OCI-LY7 (cell line): ENCODE measurements around the gene NES. TPM values are rescaled to one million over a fixed set of nuclear protein-coding genes. Genes with fewer than 3 reads are reported as not detected.

ENCODE experiments used
- BruUV-seq: library from RNA; stranded (reverse); fragments of 400-500 nt; replicated peaks from 2 replicates; lab custom pipeline; 2021; lab: Mats Ljungman, UMichigan
- CTCF ChIA-PET: fragments of 300-600 bp; sonication (Branson Sonifier 250); formaldehyde crosslinking; loops from one replicate; lab custom pipeline; 2022; ENCODE audit warnings: antibody characterized with exemption; ENCODE audit not compliant: unreplicated experiment; lab: Charles Lee
- POLR2A ChIA-PET: fragments of 300-600 bp; sonication (Branson Sonifier 250); formaldehyde crosslinking; loops from one replicate; lab custom pipeline; 2022; ENCODE audit warnings: antibody characterized with exemption; lab: Charles Lee
- DNase-seq: peaks from one replicate; pipeline ENCODE4 v3.0.0-alpha.2; 2015; ENCODE audit warnings: low spot score
- H2AFZ ChIP-seq: fragments of 200-600 bp; sonication (generic), shearing (Covaris generic); 2 replicates; pipeline ENCODE4 v1.6.1; 2014; ENCODE audit warnings: mild to moderate bottlenecking, antibody characterized with exemption, low read length, moderate library complexity
- H3K27ac ChIP-seq: fragments of 200-600 bp; sonication (generic); 2 replicates; pipeline ENCODE4 v1.5.1; 2014; ENCODE audit warnings: mixed run types, low read depth, mild to moderate bottlenecking, moderate library complexity, low read length, inconsistent platforms; ENCODE audit not compliant: poor library complexity, severe bottlenecking
- H3K36me3 ChIP-seq: fragments of 200-600 bp; sonication (generic); 2 replicates; pipeline ENCODE4 v1.6.1; 2014; ENCODE audit warnings: mild to moderate bottlenecking, antibody characterized with exemption, low read length, moderate library complexity, mixed read lengths; ENCODE audit not compliant: insufficient read depth
- H3K4me1 ChIP-seq: fragments of 200-600 bp; sonication (generic); 2 replicates; pipeline ENCODE4 v1.5.1; 2014; ENCODE audit warnings: mild to moderate bottlenecking, low read length; ENCODE audit not compliant: insufficient read depth, poor library complexity, severe bottlenecking
- H3K4me2 ChIP-seq: fragments of 200-600 bp; sonication (generic); 2 replicates; pipeline ENCODE4 v1.6.1; 2014; ENCODE audit warnings: mild to moderate bottlenecking, low read length
- H3K4me3 ChIP-seq: fragments of 200-600 bp; sonication (generic); 2 replicates; pipeline ENCODE4 v1.5.1; 2014; ENCODE audit warnings: mild to moderate bottlenecking, low read depth, low read length; ENCODE audit not compliant: poor library complexity, severe bottlenecking
- H3K79me2 ChIP-seq: fragments of 200-600 bp; sonication (generic); 2 replicates; pipeline ENCODE4 v1.6.1; 2016; ENCODE audit warnings: low read depth, mild to moderate bottlenecking, low read length, moderate library complexity, mixed read lengths; ENCODE audit not compliant: insufficient read depth
- H3K9me2 ChIP-seq: fragments of 200-600 bp; sonication (generic); 2 replicates; pipeline ENCODE4 v1.6.1; 2016; ENCODE audit warnings: mild to moderate bottlenecking, low read length, mixed read lengths; ENCODE audit not compliant: insufficient read depth
- H3K9me3 ChIP-seq: fragments of 200-600 bp; sonication (generic); 2 replicates; pipeline ENCODE4 v1.6.1; 2014; ENCODE audit warnings: mild to moderate bottlenecking, mixed run types, low read length, mixed read lengths
- H4K20me1 ChIP-seq: fragments of 200-600 bp; sonication (generic); 2 replicates; pipeline ENCODE4 v1.6.1; 2014; ENCODE audit warnings: mild to moderate bottlenecking, antibody characterized with exemption, low read length, moderate library complexity, mixed read lengths; ENCODE audit not compliant: insufficient read depth
- EZH2phosphoT487 ChIP-seq: fragments of 200-600 bp; sonication (generic); IDR thresholded peaks from 2 replicates; pipeline ENCODE4 v1.6.1; 2018; ENCODE audit warnings: low read depth, borderline replicate concordance, mild to moderate bottlenecking, mixed run types, antibody characterized with exemption, low read length, moderate library complexity, mixed read lengths
- intact Hi-C: fragments of 100-400 bp; cut with micrococcal nuclease; formaldehyde crosslinking; loops from one replicate; pipeline ENCODE4 v1.10.0; 2022; ENCODE audit not compliant: unreplicated experiment
- total RNA-seq, 2 experiments: library from RNA; depleted of rRNA in 1 of 2; stranded (reverse); fragments of >200 nt in 1 of 2; shearing (Covaris generic) in 1 of 2; gene quantifications; 2 replicates each; pipeline ENCODE4 v1.2.3, GENCODE V29; 2014 to 2022
- TF ChIP-seq, protein P1 (sequence below): fragments of 200-600 bp; sonication (generic); conservative IDR thresholded peaks from 2 replicates; pipeline ENCODE4 v1.5.1; 2014; ENCODE audit warnings: mild to moderate bottlenecking, antibody characterized with exemption, low read length, moderate library complexity, mixed read lengths

Gene NES
- total RNA-seq, 2 experiments from 2014 or later, result not detected

DNA sequence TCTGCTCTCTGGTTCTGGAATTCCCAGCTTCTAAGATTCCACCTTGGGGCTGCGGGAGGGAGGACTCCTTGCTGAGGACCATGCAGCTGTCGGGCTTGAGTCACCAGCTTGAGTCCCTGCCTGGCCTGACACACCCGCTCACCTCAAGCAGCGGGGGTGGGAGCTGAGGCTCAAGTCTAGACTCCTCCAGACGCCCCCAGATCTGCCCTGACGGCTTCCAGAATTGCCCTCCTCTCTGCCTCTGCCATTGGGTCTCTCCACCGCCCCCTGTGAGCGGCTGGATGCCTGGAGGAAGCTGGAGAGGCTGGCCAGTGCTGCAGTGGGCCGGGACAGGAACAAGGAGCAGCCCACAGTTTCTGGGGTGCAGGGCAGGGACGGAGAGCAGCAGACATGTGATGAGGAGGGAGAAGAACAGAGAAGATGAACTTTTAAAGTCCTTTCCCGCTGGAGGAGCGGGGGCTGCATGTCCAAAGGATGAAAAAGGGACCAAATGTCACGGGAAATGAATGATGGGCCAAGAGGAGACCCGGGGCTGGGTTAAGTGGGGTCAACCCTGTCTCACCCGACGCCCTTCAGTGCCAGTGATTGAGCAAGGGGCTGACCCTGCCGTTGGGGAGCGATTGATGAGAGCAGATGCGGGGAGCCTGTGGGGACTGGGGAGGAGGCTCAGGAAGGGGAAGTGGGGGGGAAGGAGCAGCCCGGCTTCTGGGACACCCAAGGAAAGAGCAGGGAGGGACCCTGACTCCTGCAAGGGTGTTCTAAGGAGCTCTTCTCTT lies 14.6 kb upstream of the NES start:
- CTCF ChIA-PET, result interaction anchor here (1.0 to 3.2 kb wide), 2 partner anchors 16 to 34 kb away, joined by 3 to 36 read pairs; no protein-coding TSS in a partner anchor
- Histone ChIP-seq H3K9me3 (no peaks in the 10 kb centered on the region), H3K79me2 (no peaks in the 10 kb centered on the region), H3K4me2 (no peak overlapping the region), H3K27ac (no peak overlapping the region), H2AFZ (no peak overlapping the region), H3K4me1 (peaks cover 17% of the 10 kb centered on the region), H3K4me3 (no peak overlapping the region), H3K9me2 (no peaks in the 10 kb centered on the region), H4K20me1 (no peaks in the 10 kb centered on the region), H3K36me3 (no peaks in the 10 kb centered on the region)
- POLR2A ChIA-PET, result no interaction called here
- no TSS peak for BruUV-seq
- DNase-seq, result no peak
- intact Hi-C loops, result no loop called here
- TF ChIP-seq, protein P1, sequence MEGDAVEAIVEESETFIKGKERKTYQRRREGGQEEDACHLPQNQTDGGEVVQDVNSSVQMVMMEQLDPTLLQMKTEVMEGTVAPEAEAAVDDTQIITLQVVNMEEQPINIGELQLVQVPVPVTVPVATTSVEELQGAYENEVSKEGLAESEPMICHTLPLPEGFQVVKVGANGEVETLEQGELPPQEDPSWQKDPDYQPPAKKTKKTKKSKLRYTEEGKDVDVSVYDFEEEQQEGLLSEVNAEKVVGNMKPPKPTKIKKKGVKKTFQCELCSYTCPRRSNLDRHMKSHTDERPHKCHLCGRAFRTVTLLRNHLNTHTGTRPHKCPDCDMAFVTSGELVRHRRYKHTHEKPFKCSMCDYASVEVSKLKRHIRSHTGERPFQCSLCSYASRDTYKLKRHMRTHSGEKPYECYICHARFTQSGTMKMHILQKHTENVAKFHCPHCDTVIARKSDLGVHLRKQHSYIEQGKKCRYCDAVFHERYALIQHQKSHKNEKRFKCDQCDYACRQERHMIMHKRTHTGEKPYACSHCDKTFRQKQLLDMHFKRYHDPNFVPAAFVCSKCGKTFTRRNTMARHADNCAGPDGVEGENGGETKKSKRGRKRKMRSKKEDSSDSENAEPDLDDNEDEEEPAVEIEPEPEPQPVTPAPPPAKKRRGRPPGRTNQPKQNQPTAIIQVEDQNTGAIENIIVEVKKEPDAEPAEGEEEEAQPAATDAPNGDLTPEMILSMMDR, result no peak
- no peak for TF ChIP-seq EZH2phosphoT487

DNA sequence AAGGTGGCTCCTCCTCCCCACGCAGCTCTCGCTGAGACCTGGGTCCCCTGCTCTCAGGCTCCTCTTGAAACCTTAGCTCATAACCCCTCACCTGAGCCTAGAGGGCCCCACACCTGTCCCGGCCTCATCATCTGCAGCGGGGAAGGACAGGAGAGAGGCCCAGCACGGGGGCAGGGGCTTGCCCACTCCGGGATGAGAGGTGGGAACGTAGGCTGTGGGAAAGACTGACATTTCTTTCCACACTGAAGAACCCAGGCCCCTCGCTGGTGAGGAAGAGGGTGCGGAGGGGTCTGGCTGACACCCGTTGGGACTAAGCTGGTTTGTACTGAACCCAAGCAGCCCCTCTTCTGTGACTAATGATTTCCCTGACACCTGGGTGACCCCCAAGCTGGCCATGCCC lies 14.0 kb upstream of the NES start:
- no peak overlapping the region for H2AFZ ChIP-seq
- no peaks in the 10 kb centered on the region for H3K36me3 ChIP-seq
- H4K20me1 ChIP-seq, result no peaks in the 10 kb centered on the region
- H3K4me1 ChIP-seq, result peaks cover 17% of the 10 kb centered on the region
- no peaks in the 10 kb centered on the region for H3K9me3 ChIP-seq
- intact Hi-C loops, result no loop called here
- ChIA-PET CTCF (interaction anchor here (1.0 to 3.2 kb wide), 2 partner anchors 17 to 35 kb away, joined by 3 to 36 read pairs; no protein-coding TSS in a partner anchor), POLR2A (no interaction called here)
- no peak overlapping the region for H3K27ac ChIP-seq
- no peak for DNase-seq
- TF ChIP-seq EZH2phosphoT487, result no peak
- H3K79me2 ChIP-seq, result no peaks in the 10 kb centered on the region
- no peaks in the 10 kb centered on the region for H3K9me2 ChIP-seq
- no TSS peak for BruUV-seq
- no peak overlapping the region for H3K4me2 ChIP-seq
- no peak overlapping the region for H3K4me3 ChIP-seq

DNA sequence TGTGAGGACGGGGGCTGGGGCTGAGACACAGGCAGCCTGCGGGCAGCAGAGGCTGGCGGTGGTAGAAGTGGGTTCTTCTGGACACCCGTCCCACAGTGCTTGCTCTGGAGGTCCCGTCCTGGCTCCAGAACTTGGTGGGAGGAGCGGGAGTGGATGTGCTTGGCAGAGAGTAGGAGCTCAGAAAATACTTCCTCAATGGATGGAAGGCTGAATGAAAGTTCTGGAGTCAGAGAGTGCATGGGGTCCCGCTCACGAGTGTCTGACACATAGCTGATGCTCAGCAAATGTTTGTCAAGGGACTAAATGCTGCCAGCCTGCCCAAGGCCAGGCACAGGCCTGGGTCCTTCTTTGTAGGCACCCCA lies 13.4 kb upstream of the NES start:
- ChIA-PET CTCF (interaction anchor here (1.0 to 3.2 kb wide), 2 partner anchors 18 to 35 kb away, joined by 3 to 36 read pairs; no protein-coding TSS in a partner anchor), POLR2A (no interaction called here)
- Histone ChIP-seq H3K9me2 (no peaks in the 10 kb centered on the region), H3K27ac (no peak overlapping the region), H3K9me3 (no peaks in the 10 kb centered on the region), H3K79me2 (no peaks in the 10 kb centered on the region), H3K4me2 (no peak overlapping the region), H3K36me3 (no peaks in the 10 kb centered on the region), H3K4me1 (peaks cover 17% of the 10 kb centered on the region), H3K4me3 (no peak overlapping the region), H4K20me1 (no peaks in the 10 kb centered on the region), H2AFZ (no peak overlapping the region)
- intact Hi-C loops, result no loop called here
- no TSS peak for BruUV-seq
- DNase-seq, result no peak
- TF ChIP-seq EZH2phosphoT487, result no peak
